ENCODE results near the gene LINC00632.

Gene LINC00632

GRCh38 chrX:140701480-140701879 is 8.1 kb upstream of the LINC00632 start:
- TF ChIP-seq, protein P1, sequence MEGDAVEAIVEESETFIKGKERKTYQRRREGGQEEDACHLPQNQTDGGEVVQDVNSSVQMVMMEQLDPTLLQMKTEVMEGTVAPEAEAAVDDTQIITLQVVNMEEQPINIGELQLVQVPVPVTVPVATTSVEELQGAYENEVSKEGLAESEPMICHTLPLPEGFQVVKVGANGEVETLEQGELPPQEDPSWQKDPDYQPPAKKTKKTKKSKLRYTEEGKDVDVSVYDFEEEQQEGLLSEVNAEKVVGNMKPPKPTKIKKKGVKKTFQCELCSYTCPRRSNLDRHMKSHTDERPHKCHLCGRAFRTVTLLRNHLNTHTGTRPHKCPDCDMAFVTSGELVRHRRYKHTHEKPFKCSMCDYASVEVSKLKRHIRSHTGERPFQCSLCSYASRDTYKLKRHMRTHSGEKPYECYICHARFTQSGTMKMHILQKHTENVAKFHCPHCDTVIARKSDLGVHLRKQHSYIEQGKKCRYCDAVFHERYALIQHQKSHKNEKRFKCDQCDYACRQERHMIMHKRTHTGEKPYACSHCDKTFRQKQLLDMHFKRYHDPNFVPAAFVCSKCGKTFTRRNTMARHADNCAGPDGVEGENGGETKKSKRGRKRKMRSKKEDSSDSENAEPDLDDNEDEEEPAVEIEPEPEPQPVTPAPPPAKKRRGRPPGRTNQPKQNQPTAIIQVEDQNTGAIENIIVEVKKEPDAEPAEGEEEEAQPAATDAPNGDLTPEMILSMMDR (conservative IDR thresholded peaks at IDR 0.05; ENCODE audit: low read length), result peak; percentile 29
- TF ChIP-seq EZH2phosphoT487 (IDR thresholded peaks at IDR 0.05; ENCODE audit: borderline replicate concordance), result no peak
- Histone ChIP-seq H3K4me3 (ENCODE audit: low read length, poor library complexity, severe bottlenecking) (no peak overlapping the region), H4K20me1 (ENCODE audit: insufficient read depth, low read length, poor library complexity, severe bottlenecking) (no peaks in the 10 kb centered on the region), H3K9me3 (ENCODE audit: insufficient read depth, low read depth, low read length) (no peaks in the 10 kb centered on the region), H3K79me2 (ENCODE audit: insufficient read depth, low read length) (no peaks in the 10 kb centered on the region), H3K36me3 (ENCODE audit: insufficient read depth, low read length) (no peaks in the 10 kb centered on the region), H3K9me2 (replicated peaks; ENCODE audit: low read depth, low read length) (no peaks in the 10 kb centered on the region), H2AFZ (ENCODE audit: low read length) (no peak overlapping the region), H3K4me2 (ENCODE audit: low read depth, low read length, poor library complexity, severe bottlenecking) (no peak overlapping the region), H3K4me1 (ENCODE audit: insufficient read depth, low read length, poor library complexity, severe bottlenecking) (no peaks in the 10 kb centered on the region), H3K9ac (ENCODE audit: low read depth, low read length, poor library complexity, severe bottlenecking) (no peak overlapping the region), H3K27me3 (ENCODE audit: insufficient read depth, low read length, poor library complexity, severe bottlenecking) (no peaks in the 10 kb centered on the region), H3F3A (ENCODE audit: low read depth) (no peaks in the 10 kb centered on the region)

DNA sequence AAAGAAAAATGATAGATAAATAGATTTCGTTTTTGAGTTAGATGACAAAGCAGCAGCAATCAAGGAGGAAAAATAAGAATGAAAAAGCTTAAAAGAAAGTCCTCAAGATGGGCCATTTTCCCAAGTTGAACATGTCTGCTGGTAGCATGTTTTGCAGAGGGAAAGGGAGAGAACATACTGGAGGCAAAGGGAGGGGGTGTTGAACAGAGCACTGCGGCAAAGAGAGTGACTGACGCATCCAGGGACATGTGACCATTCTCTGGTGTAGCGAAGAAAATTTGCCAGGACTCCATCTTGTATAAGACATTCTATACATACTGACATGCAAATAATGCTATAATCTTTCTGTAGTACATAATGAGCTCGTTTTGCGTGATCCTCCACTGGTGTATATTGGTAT is 1.2 kb downstream of the LINC00632 start:
- Histone ChIP-seq H3K9ac (ENCODE audit: low read depth, low read length, poor library complexity, severe bottlenecking) (no peak overlapping the region), H3K36me3 (ENCODE audit: insufficient read depth, low read length) (no peaks in the 10 kb centered on the region), H3K27me3 (ENCODE audit: insufficient read depth, low read length, poor library complexity, severe bottlenecking) (no peaks in the 10 kb centered on the region), H3K4me2 (ENCODE audit: low read depth, low read length, poor library complexity, severe bottlenecking) (no peak overlapping the region), H3K4me1 (ENCODE audit: insufficient read depth, low read length, poor library complexity, severe bottlenecking) (no peaks in the 10 kb centered on the region), H2AFZ (ENCODE audit: low read length) (no peak overlapping the region), H3K9me2 (replicated peaks; ENCODE audit: low read depth, low read length) (no peaks in the 10 kb centered on the region), H3F3A (ENCODE audit: low read depth) (no peaks in the 10 kb centered on the region), H4K20me1 (ENCODE audit: insufficient read depth, low read length, poor library complexity, severe bottlenecking) (no peaks in the 10 kb centered on the region), H3K79me2 (ENCODE audit: insufficient read depth, low read length) (no peaks in the 10 kb centered on the region), H3K4me3 (ENCODE audit: low read length, poor library complexity, severe bottlenecking) (no peak overlapping the region), H3K9me3 (ENCODE audit: insufficient read depth, low read depth, low read length) (no peaks in the 10 kb centered on the region)
- no peak for TF ChIP-seq EZH2phosphoT487 (IDR thresholded peaks at IDR 0.05; ENCODE audit: borderline replicate concordance)
- TF ChIP-seq, protein P1 (conservative IDR thresholded peaks at IDR 0.05; ENCODE audit: low read length), result no peak

GRCh38 chrX:140711894-140712293 is 2.3 kb downstream of the LINC00632 start:
- no peaks in the 10 kb centered on the region for H3F3A ChIP-seq (ENCODE audit: low read depth)
- no peaks in the 10 kb centered on the region for H3K36me3 ChIP-seq (ENCODE audit: insufficient read depth, low read length)
- no peaks in the 10 kb centered on the region for H3K27me3 ChIP-seq (ENCODE audit: insufficient read depth, low read length, poor library complexity, severe bottlenecking)
- H3K4me1 ChIP-seq (ENCODE audit: insufficient read depth, low read length, poor library complexity, severe bottlenecking), result no peaks in the 10 kb centered on the region
- no peaks in the 10 kb centered on the region for H3K79me2 ChIP-seq (ENCODE audit: insufficient read depth, low read length)
- no peak overlapping the region for H3K4me3 ChIP-seq (ENCODE audit: low read length, poor library complexity, severe bottlenecking)
- no peaks in the 10 kb centered on the region for H3K9me3 ChIP-seq (ENCODE audit: insufficient read depth, low read depth, low read length)
- no peak overlapping the region for H2AFZ ChIP-seq (ENCODE audit: low read length)
- H4K20me1 ChIP-seq (ENCODE audit: insufficient read depth, low read length, poor library complexity, severe bottlenecking), result no peaks in the 10 kb centered on the region
- H3K4me2 ChIP-seq (ENCODE audit: low read depth, low read length, poor library complexity, severe bottlenecking), result no peak overlapping the region
- no peak overlapping the region for H3K9ac ChIP-seq (ENCODE audit: low read depth, low read length, poor library complexity, severe bottlenecking)
- H3K9me2 ChIP-seq (replicated peaks; ENCODE audit: low read depth, low read length), result no peaks in the 10 kb centered on the region
- no peak for TF ChIP-seq EZH2phosphoT487 (IDR thresholded peaks at IDR 0.05; ENCODE audit: borderline replicate concordance)
- TF ChIP-seq, protein P1 (conservative IDR thresholded peaks at IDR 0.05; ENCODE audit: low read length), result no peak

Measured in Loucy (cell line).